Colonic mucosa (tissue), 4 donors: ENCODE results near the gene ULK3. TPM values are rescaled to one million over a fixed set of nuclear protein-coding genes. Genes with fewer than 3 reads are reported as not detected.

Source experiments
- DNase-seq: peaks from one replicate; pipeline ENCODE4 v3.0.0-alpha.2; 2020
- H3K27ac ChIP-seq: fragments of 200-600 bp; one replicate; pipeline ENCODE4 v1.8.0; 2021
- H3K27me3 ChIP-seq: fragments of 200-600 bp; one replicate; pipeline ENCODE4 v1.8.0; 2021
- H3K36me3 ChIP-seq: fragments of 200-600 bp; one replicate; pipeline ENCODE4 v1.8.0; 2021
- H3K4me1 ChIP-seq: fragments of 200-600 bp; one replicate; pipeline ENCODE4 v1.8.0; 2021; ENCODE audit warnings: mild to moderate bottlenecking
- H3K4me3 ChIP-seq: fragments of 200-600 bp; one replicate; pipeline ENCODE4 v1.8.0; 2021
- H3K9ac ChIP-seq, 2 donors: one replicate each; pipeline ENCODE4 v1.7.0; 2013; ENCODE audit warnings: control low read depth in 2 of 2, low read depth in 2 of 2, low read length in 2 of 2
- H3K9me3 ChIP-seq: fragments of 200-600 bp; one replicate; pipeline ENCODE4 v1.8.0; 2021
- intact Hi-C: fragments of 100-400 bp; cut with DNase I; formaldehyde crosslinking; loops from one replicate; pipeline ENCODE4 v1.14.1; 2022
- total RNA-seq, 2 donors: library from RNA; stranded (reverse); fragmentation: NEBNext Ultra II Directional in 1 of 2; extraction: Animal tissue kit (Norgen Biotek cat#: 25700) in 1 of 2; gene quantifications; one replicate each; pipeline ENCODE4 v1.2.1, GENCODE V29; 2021
- TF ChIP-seq, protein P1 (sequence below): fragments of 200-600 bp; IDR thresholded peaks from one replicate; pipeline ENCODE4 v1.8.0; 2022; ENCODE audit warnings: antibody characterized with exemption, mild to moderate bottlenecking
- donor health status: healthy.
- donor health status: DM: no; HTN: no; CAD: no.
- donor health status: DM: no; HTN: no; CAD: no.

The ULK3 gene
- total RNA-seq, 2 donors from 2014 or later: 45.6 to 50.7 TPM

DNA sequence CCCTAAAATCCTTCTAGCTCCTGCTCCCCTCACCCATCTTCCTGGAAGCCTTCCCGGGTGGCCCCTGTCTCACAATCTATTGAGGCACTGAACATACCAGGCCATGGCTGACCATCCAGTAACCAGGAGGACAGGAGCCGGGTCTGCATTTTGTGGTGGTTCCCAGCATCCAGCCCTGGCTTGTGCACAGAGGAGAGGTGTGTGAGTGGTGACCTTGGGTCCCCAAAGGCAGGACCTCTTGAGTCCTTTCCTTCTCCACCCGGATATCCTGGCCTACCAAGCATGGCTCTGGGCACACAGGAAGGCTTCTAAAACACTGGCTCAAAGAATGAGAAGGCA, 53.2 kb downstream of the ULK3 start:
- H3K9me3 ChIP-seq: no peaks in the 10 kb centered on the region
- no peak for DNase-seq

GRCh38 chr15:74789171-74789631, 53.8 kb downstream of the ULK3 start:
- peak; percentile 92 for DNase-seq
- Histone ChIP-seq H3K9ac (peak overlapping the region; percentile 73 to 84), H3K27me3 (no peaks in the 10 kb centered on the region), H3K4me3 (peak overlapping the region; percentile 20), H3K9me3 (no peaks in the 10 kb centered on the region), H3K4me1 (peaks cover 57% of the 10 kb centered on the region), H3K36me3 (no peaks in the 10 kb centered on the region), H3K27ac (peak overlapping the region; percentile 88)
- TF ChIP-seq, protein P1, sequence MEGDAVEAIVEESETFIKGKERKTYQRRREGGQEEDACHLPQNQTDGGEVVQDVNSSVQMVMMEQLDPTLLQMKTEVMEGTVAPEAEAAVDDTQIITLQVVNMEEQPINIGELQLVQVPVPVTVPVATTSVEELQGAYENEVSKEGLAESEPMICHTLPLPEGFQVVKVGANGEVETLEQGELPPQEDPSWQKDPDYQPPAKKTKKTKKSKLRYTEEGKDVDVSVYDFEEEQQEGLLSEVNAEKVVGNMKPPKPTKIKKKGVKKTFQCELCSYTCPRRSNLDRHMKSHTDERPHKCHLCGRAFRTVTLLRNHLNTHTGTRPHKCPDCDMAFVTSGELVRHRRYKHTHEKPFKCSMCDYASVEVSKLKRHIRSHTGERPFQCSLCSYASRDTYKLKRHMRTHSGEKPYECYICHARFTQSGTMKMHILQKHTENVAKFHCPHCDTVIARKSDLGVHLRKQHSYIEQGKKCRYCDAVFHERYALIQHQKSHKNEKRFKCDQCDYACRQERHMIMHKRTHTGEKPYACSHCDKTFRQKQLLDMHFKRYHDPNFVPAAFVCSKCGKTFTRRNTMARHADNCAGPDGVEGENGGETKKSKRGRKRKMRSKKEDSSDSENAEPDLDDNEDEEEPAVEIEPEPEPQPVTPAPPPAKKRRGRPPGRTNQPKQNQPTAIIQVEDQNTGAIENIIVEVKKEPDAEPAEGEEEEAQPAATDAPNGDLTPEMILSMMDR: no peak
- intact Hi-C loops: no loop called here

More for the DNA sequence above, 53.2 kb downstream of the ULK3 start:
- TF ChIP-seq, protein P1: no peak
- Histone ChIP-seq H3K27me3 (no peaks in the 10 kb centered on the region), H3K9ac (peak overlapping the region; percentile 15 to 84), H3K27ac (peak overlapping the region; percentile 88), H3K4me3 (peak overlapping the region; percentile 20), H3K36me3 (no peaks in the 10 kb centered on the region), H3K4me1 (peaks cover 57% of the 10 kb centered on the region)
- intact Hi-C loops: no loop called here

GRCh38 chr15:74788683-74789151, 54.2 kb downstream of the ULK3 start:
- H3K4me1 ChIP-seq: peaks cover 57% of the 10 kb centered on the region
- H3K27me3 ChIP-seq: no peaks in the 10 kb centered on the region
- H3K27ac ChIP-seq: peak overlapping the region; percentile 88
- peak overlapping the region; percentile 20 for H3K4me3 ChIP-seq
- TF ChIP-seq, protein P1: no peak
- no peaks in the 10 kb centered on the region for H3K9me3 ChIP-seq
- intact Hi-C loops: no loop called here
- peak overlapping the region; percentile 73 to 84 for H3K9ac ChIP-seq
- DNase-seq: no peak
- no peaks in the 10 kb centered on the region for H3K36me3 ChIP-seq

DNA sequence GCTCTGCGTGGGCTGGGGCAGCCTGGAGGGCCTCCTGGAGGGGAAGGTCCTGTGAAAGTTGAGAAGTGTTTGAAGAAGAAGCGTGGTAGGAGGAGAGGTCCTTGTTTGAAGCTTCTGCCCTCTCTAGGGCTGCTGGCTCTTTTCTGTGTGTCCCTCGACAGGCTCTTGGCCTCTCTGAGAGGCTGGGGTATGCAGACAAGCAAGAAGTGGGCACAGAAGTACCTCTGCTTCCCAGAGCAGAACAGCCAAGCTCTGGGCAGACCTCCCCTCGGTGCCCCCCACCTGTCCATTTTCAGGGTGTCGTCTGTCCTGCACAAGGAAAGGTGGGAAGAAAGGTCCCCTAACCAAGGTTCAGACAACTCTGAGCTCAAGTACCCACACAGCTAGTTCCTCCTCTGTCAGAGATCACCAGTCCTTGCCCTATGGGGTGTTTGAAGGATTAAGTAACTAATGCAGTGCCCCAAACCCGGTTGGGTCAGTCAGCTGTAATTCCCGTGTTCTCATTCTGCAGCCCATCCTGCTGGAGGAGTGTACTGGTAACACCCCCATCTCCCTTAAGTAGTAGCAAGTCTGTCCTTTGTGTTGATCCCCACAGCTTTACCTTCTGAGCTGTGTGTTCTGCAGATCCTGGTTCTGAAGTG, 54.8 kb downstream of the ULK3 start:
- Histone ChIP-seq H3K36me3 (no peaks in the 10 kb centered on the region), H3K27me3 (no peaks in the 10 kb centered on the region), H3K4me3 (no peak overlapping the region), H3K27ac (peak overlapping the region; percentile 88), H3K9ac (peak overlapping the region; percentile 38 to 84), H3K9me3 (no peaks in the 10 kb centered on the region), H3K4me1 (peaks cover 57% of the 10 kb centered on the region)
- intact Hi-C loops: no loop called here
- DNase-seq: peak; percentile 25
- TF ChIP-seq, protein P1: peak; percentile 33

- H3K4me3 ChIP-seq: no peak overlapping the region
These were observed 55.5 kb downstream of the ULK3 start for GRCh38 chr15:74787251-74788041.

More at GRCh38 chr15:74787251-74788041, 55.5 kb downstream of the ULK3 start:
- H3K9ac ChIP-seq: peak overlapping the region; percentile 40 to 84
- TF ChIP-seq, protein P1: peak; percentile 54
- no peaks in the 10 kb centered on the region for H3K36me3 ChIP-seq
- no peaks in the 10 kb centered on the region for H3K27me3 ChIP-seq
- peak; percentile 85 for DNase-seq
- H3K4me1 ChIP-seq: peaks cover 51% of the 10 kb centered on the region
- no peaks in the 10 kb centered on the region for H3K9me3 ChIP-seq
- peak overlapping the region; percentile 88 for H3K27ac ChIP-seq
- intact Hi-C loops: no loop called here
